GM12874 (cell line): ENCODE results near the gene DCLRE1A.

Experiments
- CTCF ChIP-seq: IDR thresholded peaks from 2 replicates; pipeline ENCODE4 v1.5.1; 2011; ENCODE audit warnings: low read depth, mild to moderate bottlenecking, control low read depth, low read length, moderate library complexity; ENCODE audit not compliant: insufficient read depth

Gene DCLRE1A

GRCh38 chr10:113854013-113854760, at the start of gene DCLRE1A, which contains the start of gene NHLRC2:
Gene DCLRE1A (minus strand): TSS chr10:113854082. CDS start chr10:113853182, 900 bp downstream.
Gene NHLRC2 (plus strand): TSS chr10:113854661. CDS start chr10:113854873, 212 bp downstream.
- TF ChIP-seq CTCF: no peak

- TF ChIP-seq CTCF: no peak
Measured at GRCh38 chr10:113899952-113900598, 46.2 kb upstream of the DCLRE1A start.

- TF ChIP-seq CTCF: no peak
Measured at GRCh38 chr10:113897693-113898618, 44.1 kb upstream of the DCLRE1A start.

GRCh38 chr10:113895018-113895417, 41.1 kb upstream of the DCLRE1A start:
- no peak for TF ChIP-seq CTCF

- TF ChIP-seq CTCF: no peak
Measured at GRCh38 chr10:113894581-113894980, 40.7 kb upstream of the DCLRE1A start.

- TF ChIP-seq CTCF: no peak
Measured at GRCh38 chr10:113893570-113893969, 39.7 kb upstream of the DCLRE1A start.

GRCh38 chr10:113891476-113891875, 37.6 kb upstream of the DCLRE1A start:
- TF ChIP-seq CTCF: no peak
